ENCODE results near the gene DIPK1C.

DNA sequence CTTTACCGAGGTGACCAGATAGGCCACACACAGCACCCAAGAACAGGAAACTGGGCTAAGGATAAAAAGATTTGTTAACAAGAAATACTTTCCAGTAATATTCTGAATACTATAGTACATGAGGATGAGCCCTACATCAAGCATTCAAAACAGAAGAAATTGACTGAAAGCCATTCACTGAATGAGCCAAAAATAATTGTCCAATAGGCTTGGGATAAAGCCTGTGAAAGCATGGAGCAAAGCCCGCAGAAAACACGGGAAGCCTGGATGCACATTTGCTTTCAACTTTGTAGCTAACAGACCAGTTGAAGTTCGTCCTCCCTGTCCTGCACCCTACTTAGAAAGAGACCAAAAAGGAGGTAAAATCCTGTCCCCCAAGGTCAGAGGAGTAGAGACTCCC lies 56.3 kb downstream of the DIPK1C start:
- no peak for TF ChIP-seq SPI1 (IDR thresholded peaks at IDR 0.05; ENCODE audit: low read depth, low read length)
- no peak for TF ChIP-seq POLR2AphosphoS5 (IDR thresholded peaks at IDR 0.05; ENCODE audit: low read depth, low read length)

Measured in GM12891 (cell line).